Endothelial cell of umbilical vein (primary cell): ENCODE measurements around the gene HDAC4. TPM values are rescaled to one million over a fixed set of nuclear protein-coding genes. Genes with fewer than 3 reads are reported as not detected.

Experiments used
- BruUV-seq: library from RNA; stranded (reverse); fragments of 400-500 nt; replicated peaks from 2 replicates; lab custom pipeline; 2021; lab: Mats Ljungman, UMichigan
- CTCF ChIA-PET: fragments of 300-600, 350-600 bp; sonication (Branson Sonifier 250); formaldehyde crosslinking; loops from one replicate; lab custom pipeline; 2021; ENCODE audit warnings: antibody characterized with exemption, inconsistent platforms; lab: Charles Lee
- POLR2A ChIA-PET: fragments of 300-600, 350-600 bp; sonication (Branson Sonifier 250); formaldehyde crosslinking; loops from one replicate; lab custom pipeline; 2021; ENCODE audit warnings: antibody characterized with exemption, inconsistent platforms; lab: Charles Lee
- DNase-seq: peaks from one replicate; pipeline ENCODE4 v3.0.0-alpha.2; 2011; ENCODE audit warnings: low read depth, low spot score
- FAIRE-seq: peaks from 2 replicates; lab custom pipeline; 2011; peaks lifted over from hg19 to GRCh38; lab: Jason Lieb, UNC
- H2AFZ ChIP-seq: 2 replicates; pipeline ENCODE4 v1.6.0; 2012; ENCODE audit warnings: low read depth, low read length, control low read depth, inconsistent platforms
- H3K27ac ChIP-seq: 2 replicates; pipeline ENCODE4 v1.5.1; 2011; ENCODE audit warnings: low read depth, mild to moderate bottlenecking, control low read depth, low read length, moderate library complexity; ENCODE audit not compliant: insufficient read depth
- H3K27me3 ChIP-seq, 2 experiments: 2 replicates each; pipeline versions ENCODE4 v1.6.0 to v1.6.1; 2011; ENCODE audit warnings: low read length in 2 of 2, mixed read lengths in 1 of 2; ENCODE audit not compliant: control insufficient read depth in 2 of 2, insufficient read depth in 2 of 2
- H3K36me3 ChIP-seq, 2 experiments: 2 replicates in 1 of 2; 3 replicates in 1 of 2; pipeline ENCODE4 v1.5.1; 2011; ENCODE audit warnings: low read length in 2 of 2, mild to moderate bottlenecking in 1 of 2, moderate library complexity in 1 of 2; ENCODE audit not compliant: control insufficient read depth in 2 of 2, insufficient read depth in 2 of 2; ENCODE audit errors: extremely low read depth in 1 of 2
- H3K4me1 ChIP-seq: 3 replicates; pipeline ENCODE4 v1.5.1; 2011; ENCODE audit warnings: mild to moderate bottlenecking, low read length; ENCODE audit not compliant: control insufficient read depth, insufficient read depth; ENCODE audit errors: extremely low read depth
- H3K4me2 ChIP-seq: 2 replicates; pipeline ENCODE4 v1.6.1; 2011; ENCODE audit warnings: low read length, control low read depth, mixed read lengths; ENCODE audit not compliant: insufficient read depth
- H3K4me3 ChIP-seq, 3 experiments: fragments of 200-600 bp in 1 of 3; sonication (generic), shearing (Covaris generic) in 1 of 3; replicated peaks in 1 of 3; 2 replicates each; pipeline ENCODE4 v1.5.1; 2011 to 2016; ENCODE audit warnings: control low read depth in 3 of 3, low read length in 3 of 3, mild to moderate bottlenecking in 2 of 3, inconsistent platforms in 1 of 3, low read depth in 1 of 3, moderate library complexity in 1 of 3; ENCODE audit not compliant: insufficient read depth in 1 of 3
- H3K79me2 ChIP-seq: 2 replicates; pipeline ENCODE4 v1.6.0; 2012; ENCODE audit warnings: low read length, inconsistent platforms; ENCODE audit not compliant: control insufficient read depth, insufficient read depth
- H3K9ac ChIP-seq: replicated peaks from 2 replicates; pipeline ENCODE3; 2011; ENCODE audit warnings: low read length, control low read depth; ENCODE audit not compliant: insufficient read depth; ENCODE audit errors: extremely low read depth
- H3K9me1 ChIP-seq: replicated peaks from 3 replicates; pipeline ENCODE4 v1.6.0; 2011; ENCODE audit warnings: mild to moderate bottlenecking, low read length; ENCODE audit not compliant: control insufficient read depth, insufficient read depth; ENCODE audit errors: extremely low read depth
- H3K9me3 ChIP-seq: replicated peaks from 2 replicates; pipeline ENCODE4 v1.5.1; 2012; ENCODE audit warnings: low read length, inconsistent platforms; ENCODE audit not compliant: control insufficient read depth, insufficient read depth
- H4K20me1 ChIP-seq: replicated peaks from 2 replicates; pipeline ENCODE3; 2011; ENCODE audit warnings: mild to moderate bottlenecking, low read length; ENCODE audit not compliant: control insufficient read depth, insufficient read depth; ENCODE audit errors: extremely low read depth
- CTCF ChIP-seq, 2 donors: IDR thresholded peaks; 1 replicate in 1 of 2; 2 replicates in 1 of 2; pipeline ENCODE4 v1.5.1; 2011; ENCODE audit warnings: low read length in 2 of 2, mild to moderate bottlenecking in 2 of 2, moderate library complexity in 2 of 2, control low read depth in 1 of 2, inconsistent platforms in 1 of 2, low read depth in 1 of 2; ENCODE audit not compliant: insufficient read depth in 1 of 2; ENCODE audit errors: extremely low read depth in 1 of 2
- EZH2 ChIP-seq: IDR thresholded peaks from 2 replicates; pipeline ENCODE4 v1.6.1; 2012; ENCODE audit warnings: borderline replicate concordance, low read depth, mild to moderate bottlenecking, moderate library complexity, low read length, inconsistent platforms; ENCODE audit not compliant: severe bottlenecking
- FOS ChIP-seq: IDR thresholded peaks from 2 replicates; pipeline ENCODE4 v1.6.1; 2011; ENCODE audit warnings: mild to moderate bottlenecking, low read length, moderate library complexity, borderline replicate concordance; ENCODE audit not compliant: insufficient read depth
- GATA2 ChIP-seq: IDR thresholded peaks from 2 replicates; pipeline ENCODE4 v1.7.0; 2011; ENCODE audit warnings: low read depth, mild to moderate bottlenecking, moderate library complexity, mixed read lengths, low read length; ENCODE audit not compliant: insufficient read length, insufficient read depth
- JUN ChIP-seq: IDR thresholded peaks from 2 replicates; pipeline ENCODE4 v1.6.1; 2011; ENCODE audit warnings: borderline replicate concordance, low read depth; ENCODE audit not compliant: insufficient read length, insufficient read depth
- MAX ChIP-seq: IDR thresholded peaks from 2 replicates; pipeline ENCODE4 v1.6.1; 2011; ENCODE audit not compliant: insufficient read depth, insufficient read length
- MYC ChIP-seq: IDR thresholded peaks from one replicate; pipeline ENCODE4 v1.6.1; 2011; ENCODE audit warnings: mild to moderate bottlenecking, low read depth, low read length
- POLR2A ChIP-seq: IDR thresholded peaks from 2 replicates; pipeline ENCODE4 v1.6.1; 2012; ENCODE audit warnings: low read depth, mild to moderate bottlenecking, control low read depth, low read length
- POLR2AphosphoS5 ChIP-seq: IDR thresholded peaks from 2 replicates; pipeline ENCODE4 v1.6.1; 2012; ENCODE audit warnings: low read depth, mild to moderate bottlenecking, control low read depth, low read length, moderate library complexity; ENCODE audit not compliant: insufficient read depth
- dilution Hi-C: fragments of 300-500 bp; cut with MboI; formaldehyde crosslinking; loops from one replicate; pipeline ENCODE4 v1.15.0; 2019; ENCODE audit warnings: low sequenced_read_pairs; ENCODE audit not compliant: extremely low pct_ligation_motif_present
- intact Hi-C: fragments of 100-400 bp; cut with micrococcal nuclease; formaldehyde crosslinking; loops from one replicate; pipeline ENCODE4 v1.10.0; 2022
- polyA plus RNA-seq, 4 experiments: library from polyadenylated mRNA; depleted of rRNA in 3 of 4; stranded (reverse) in 3 of 4; unstranded in 1 of 4; fragments of >200 nt; gene quantifications; 2 replicates each; pipeline versions ENCODE4 v1.2.1 to v1.2.3, GENCODE V29; 2011 to 2012; ENCODE audit warnings: missing spikeins in 1 of 4
- total RNA-seq: library from RNA; stranded (reverse); gene quantifications from 2 replicates; pipeline ENCODE4 v1.2.3, GENCODE V29; 2021

HDAC4 gene
- total and polyA plus RNA-seq, 2 donors (not counting 3 experiments of a cell fraction or from before 2014, with no cell fraction given), result 13.4 to 33.0 TPM

GRCh38 chr2:239125726-239126675, 274.8 kb downstream of the HDAC4 start:
- CTCF ChIA-PET, result no interaction called here
- H3K4me2 ChIP-seq, result no peak overlapping the region
- H2AFZ ChIP-seq, result no peak overlapping the region
- no peaks in the 10 kb centered on the region for H3K9me3 ChIP-seq
- POLR2A ChIA-PET, result no interaction called here
- dilution Hi-C loops (no loop called here), intact Hi-C loops (no loop called here)
- FAIRE-seq, result no peak
- no peak overlapping the region for H3K9ac ChIP-seq
- H3K4me3 ChIP-seq, result no peak overlapping the region
- H3K27ac ChIP-seq, result no peak overlapping the region
- H3K36me3 ChIP-seq, result peaks cover 0 to 14% of the 10 kb centered on the region in 2 experiments
- DNase-seq, result no peak
- H3K27me3 ChIP-seq, result no peaks in the 10 kb centered on the region
- no peaks in the 10 kb centered on the region for H3K9me1 ChIP-seq
- no peaks in the 10 kb centered on the region for H3K79me2 ChIP-seq
- H3K4me1 ChIP-seq, result no peaks in the 10 kb centered on the region
- BruUV-seq, result no TSS peak
- no peak for TF ChIP-seq MAX
- no peak for TF ChIP-seq EZH2
- no peak for TF ChIP-seq POLR2AphosphoS5
- no peak for TF ChIP-seq MYC
- TF ChIP-seq GATA2, result no peak
- TF ChIP-seq POLR2A, result no peak
- no peak for TF ChIP-seq FOS
- TF ChIP-seq CTCF (IDR thresholded peaks at IDR 0.05; ENCODE audit: extremely low read depth in 1 of 2, insufficient read depth in 1 of 2, low read depth in 1 of 2, low read length in 2 of 2), result no peak
- no peak for TF ChIP-seq JUN
- no peaks in the 10 kb centered on the region for H4K20me1 ChIP-seq
